Measurements from ENCODE around the gene MRPL3. TPM values are rescaled to one million over a fixed set of nuclear protein-coding genes. Genes with fewer than 3 reads are reported as not detected.
"Not testable (repeated sequence)": the region's sequence is repeated elsewhere in the genome, so short reads cannot be mapped to it uniquely, and the experiment has no call there.

The MRPL3 gene
- total RNA-seq, 1 donor from 2014 or later = 157 TPM

DNA sequence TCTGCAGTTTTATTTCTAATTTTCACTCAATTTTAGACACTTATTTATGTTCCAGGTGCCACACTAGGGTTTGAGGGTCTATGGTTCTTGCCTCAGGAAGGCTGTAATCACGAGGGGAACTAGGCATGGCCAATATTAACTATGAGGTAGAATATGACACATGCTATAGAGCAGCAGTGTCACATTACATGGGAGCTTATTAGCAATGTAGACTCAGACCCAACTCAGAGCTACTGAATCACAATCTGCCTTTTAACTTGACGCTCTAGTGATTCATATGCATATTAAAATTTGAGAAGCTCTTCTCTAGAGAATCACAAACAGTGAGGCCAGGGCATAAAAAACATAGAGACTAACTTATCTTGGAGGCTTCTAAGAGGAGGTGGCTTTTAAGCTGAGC, 32.8 kb upstream of the MRPL3 start:
- Mint-ChIP-seq H3K27ac (no peak overlapping the region), H3K4me3 (ENCODE audit: low read depth) (no peak overlapping the region), H3K9me3 (no peaks in the 10 kb centered on the region), H3K36me3 (ENCODE audit: low read depth) (no peaks in the 10 kb centered on the region), H3K27me3 (ENCODE audit: low read depth) (peaks cover 52% of the 10 kb centered on the region), H3K4me1 (ENCODE audit: low read depth) (no peaks in the 10 kb centered on the region)
- intact Hi-C loops (cut with micrococcal nuclease) = no loop called here
- no peak for DNase-seq (ENCODE audit: low spot score)

DNA sequence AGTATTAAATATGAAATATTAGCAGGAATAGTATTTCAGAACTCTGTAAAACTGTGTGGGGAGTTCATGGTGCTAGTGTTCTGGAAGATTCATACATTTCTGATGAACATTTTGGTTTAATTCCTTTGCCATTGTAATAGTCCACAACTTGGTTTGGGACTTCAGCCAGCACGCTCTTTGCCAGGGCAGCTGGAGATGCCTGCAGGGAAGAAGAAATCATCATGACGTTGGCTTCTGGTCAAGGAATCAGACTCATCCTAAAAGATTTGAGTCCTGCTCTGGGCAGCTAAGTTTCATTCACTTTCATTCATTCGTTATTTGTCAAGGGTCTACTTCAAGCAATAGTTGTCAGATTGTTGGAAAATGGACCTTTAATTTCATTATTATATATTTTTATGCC, 32.4 kb upstream of the MRPL3 start:
- DNase-seq (ENCODE audit: low spot score) = no peak
- Mint-ChIP-seq H3K27me3 (ENCODE audit: low read depth) (peaks cover 50% of the 10 kb centered on the region), H3K4me3 (ENCODE audit: low read depth) (no peak overlapping the region), H3K4me1 (ENCODE audit: low read depth) (no peaks in the 10 kb centered on the region), H3K27ac (no peak overlapping the region), H3K9me3 (no peaks in the 10 kb centered on the region), H3K36me3 (ENCODE audit: low read depth) (no peaks in the 10 kb centered on the region)
- intact Hi-C loops (cut with micrococcal nuclease) = no loop called here

DNA sequence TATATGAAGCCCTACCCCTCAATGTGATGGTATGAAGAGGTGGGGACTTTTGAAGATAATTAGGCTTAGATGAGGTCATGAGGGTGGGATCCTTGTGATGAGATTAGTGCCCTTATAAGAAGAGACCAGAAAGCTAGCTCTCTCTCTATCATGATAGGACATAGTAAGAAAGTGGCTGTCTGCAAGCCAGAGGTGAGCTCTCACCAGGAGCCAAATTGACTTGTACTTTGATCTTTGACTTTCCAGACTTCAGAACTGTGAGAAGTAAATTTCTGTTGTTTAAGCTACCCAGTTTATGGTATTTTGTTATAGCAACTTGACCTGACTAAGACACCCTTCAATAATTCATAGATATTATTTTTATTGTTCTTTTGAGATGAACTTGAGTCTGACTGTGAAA, 29.9 kb upstream of the MRPL3 start:
- DNase-seq (ENCODE audit: low spot score) = no peak
- Mint-ChIP-seq H3K4me3 (ENCODE audit: low read depth) (no peak overlapping the region), H3K27ac (no peak overlapping the region), H3K36me3 (ENCODE audit: low read depth) (no peaks in the 10 kb centered on the region), H3K4me1 (ENCODE audit: low read depth) (no peaks in the 10 kb centered on the region), H3K9me3 (no peaks in the 10 kb centered on the region), H3K27me3 (ENCODE audit: low read depth) (peaks cover 55% of the 10 kb centered on the region)
- intact Hi-C loops (cut with micrococcal nuclease) = no loop called here

DNA sequence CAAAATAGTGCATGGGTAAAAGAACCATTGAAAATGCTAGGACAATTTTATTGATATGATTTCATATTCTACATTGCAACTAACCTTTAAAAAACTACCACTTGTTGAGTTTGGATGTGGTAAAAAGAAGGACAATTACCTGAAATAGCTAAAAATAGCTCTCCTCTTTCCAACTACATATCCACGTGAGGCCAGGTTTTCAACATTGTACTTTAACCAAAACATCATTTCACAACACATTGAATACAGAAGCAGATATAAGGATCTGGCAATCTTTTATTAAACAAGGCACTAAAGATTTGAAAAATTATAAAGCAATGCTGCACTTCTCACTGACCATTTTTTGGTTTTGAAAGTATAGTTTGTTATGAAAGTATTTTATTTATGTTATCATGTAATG, 28.1 kb upstream of the MRPL3 start:
- H3K27ac Mint-ChIP-seq = no peak overlapping the region
- no peaks in the 10 kb centered on the region for H3K36me3 Mint-ChIP-seq (ENCODE audit: low read depth)
- DNase-seq (ENCODE audit: low spot score) = no peak
- no peaks in the 10 kb centered on the region for H3K9me3 Mint-ChIP-seq
- no peak overlapping the region for H3K4me3 Mint-ChIP-seq (ENCODE audit: low read depth)
- peaks cover 53% of the 10 kb centered on the region for H3K27me3 Mint-ChIP-seq (ENCODE audit: low read depth)
- intact Hi-C loops (cut with micrococcal nuclease) = no loop called here
- H3K4me1 Mint-ChIP-seq (ENCODE audit: low read depth) = no peaks in the 10 kb centered on the region

DNA sequence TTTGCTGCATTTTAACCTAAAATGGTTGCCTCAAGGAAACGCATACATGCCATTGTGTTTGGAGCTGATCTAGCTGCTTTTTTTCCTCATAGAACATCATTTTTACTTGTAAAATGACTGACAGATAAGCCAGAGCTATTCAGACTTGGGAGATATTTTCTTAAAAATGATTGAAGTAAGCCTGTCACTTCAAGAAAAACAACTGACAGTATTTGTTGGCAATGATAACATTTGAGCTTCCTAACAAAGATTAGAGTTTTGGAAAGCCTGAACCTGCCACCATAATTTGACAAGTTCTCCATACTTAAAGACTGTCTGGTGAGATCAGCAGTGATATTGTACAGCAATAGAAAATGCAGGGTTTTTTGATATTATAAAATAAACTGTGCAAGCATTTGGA, 27.6 kb upstream of the MRPL3 start:
- H3K36me3 Mint-ChIP-seq (ENCODE audit: low read depth) = no peaks in the 10 kb centered on the region
- no peak for DNase-seq (ENCODE audit: low spot score)
- H3K4me1 Mint-ChIP-seq (ENCODE audit: low read depth) = no peaks in the 10 kb centered on the region
- H3K27me3 Mint-ChIP-seq (ENCODE audit: low read depth) = peaks cover 50% of the 10 kb centered on the region
- H3K4me3 Mint-ChIP-seq (ENCODE audit: low read depth) = no peak overlapping the region
- H3K27ac Mint-ChIP-seq = no peak overlapping the region
- intact Hi-C loops (cut with micrococcal nuclease) = no loop called here
- H3K9me3 Mint-ChIP-seq = no peaks in the 10 kb centered on the region

DNA sequence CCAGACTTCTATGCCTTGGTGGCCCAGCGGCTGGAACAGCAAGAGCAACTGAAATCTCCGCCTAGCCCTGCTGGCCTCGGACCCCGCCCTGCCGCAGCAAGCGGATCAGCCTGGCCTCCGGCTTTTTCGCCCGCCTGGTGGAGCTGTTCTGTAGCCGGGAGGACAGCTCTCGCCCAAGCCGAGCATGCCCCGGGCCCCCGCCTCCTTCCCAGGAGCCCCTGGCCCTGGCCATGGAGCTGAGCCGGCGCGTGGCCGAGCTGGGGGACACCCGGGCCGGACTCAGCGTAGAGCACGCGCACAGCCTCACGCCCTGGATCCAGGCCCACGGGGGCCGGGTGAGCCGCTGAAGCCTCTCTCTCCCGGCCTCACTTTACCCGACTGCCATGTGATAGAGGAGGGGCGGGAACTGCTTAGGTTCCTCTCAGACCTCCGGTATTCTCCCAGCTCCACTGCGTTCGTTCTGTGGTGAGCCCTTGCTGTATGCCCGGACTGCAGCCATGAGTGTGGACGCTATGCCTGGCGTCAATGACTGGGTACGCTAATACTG, 24.1 kb upstream of the MRPL3 start:
- intact Hi-C loops (cut with micrococcal nuclease) = no loop called here
- Mint-ChIP-seq H3K4me1 (ENCODE audit: low read depth) (no peaks in the 10 kb centered on the region), H3K4me3 (ENCODE audit: low read depth) (no peak overlapping the region), H3K27me3 (ENCODE audit: low read depth) (peaks cover 51% of the 10 kb centered on the region), H3K9me3 (no peaks in the 10 kb centered on the region), H3K36me3 (ENCODE audit: low read depth) (no peaks in the 10 kb centered on the region), H3K27ac (no peak overlapping the region)
- DNase-seq (ENCODE audit: low spot score) = no peak

DNA sequence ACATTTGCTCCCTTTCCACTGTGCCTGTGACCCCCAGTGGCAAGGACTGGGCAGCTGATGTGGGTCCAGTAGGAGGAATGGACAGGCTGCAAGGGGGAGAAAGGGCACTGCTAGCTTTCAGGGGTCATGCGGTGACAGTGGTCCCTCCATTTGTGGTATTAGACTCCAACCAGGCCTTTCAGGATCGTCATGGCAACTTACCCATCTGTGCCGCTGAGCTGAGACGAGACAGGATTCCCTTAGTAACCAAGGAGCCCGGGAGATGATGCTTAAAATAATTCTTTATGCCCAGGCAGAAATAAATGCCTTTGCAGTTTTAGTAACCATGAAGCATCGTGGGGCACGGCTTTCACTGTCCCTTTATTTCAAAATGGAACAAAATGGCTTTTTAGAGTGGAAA, 15.9 kb upstream of the MRPL3 start:
- no peak overlapping the region for H3K27ac Mint-ChIP-seq
- H3K9me3 Mint-ChIP-seq = no peaks in the 10 kb centered on the region
- H3K4me3 Mint-ChIP-seq (ENCODE audit: low read depth) = no peak overlapping the region
- H3K27me3 Mint-ChIP-seq (ENCODE audit: low read depth) = peaks cover 9% of the 10 kb centered on the region
- intact Hi-C loops (cut with micrococcal nuclease) = no loop called here
- H3K4me1 Mint-ChIP-seq (ENCODE audit: low read depth) = no peaks in the 10 kb centered on the region
- no peaks in the 10 kb centered on the region for H3K36me3 Mint-ChIP-seq (ENCODE audit: low read depth)
- no peak for DNase-seq (ENCODE audit: low spot score)

DNA sequence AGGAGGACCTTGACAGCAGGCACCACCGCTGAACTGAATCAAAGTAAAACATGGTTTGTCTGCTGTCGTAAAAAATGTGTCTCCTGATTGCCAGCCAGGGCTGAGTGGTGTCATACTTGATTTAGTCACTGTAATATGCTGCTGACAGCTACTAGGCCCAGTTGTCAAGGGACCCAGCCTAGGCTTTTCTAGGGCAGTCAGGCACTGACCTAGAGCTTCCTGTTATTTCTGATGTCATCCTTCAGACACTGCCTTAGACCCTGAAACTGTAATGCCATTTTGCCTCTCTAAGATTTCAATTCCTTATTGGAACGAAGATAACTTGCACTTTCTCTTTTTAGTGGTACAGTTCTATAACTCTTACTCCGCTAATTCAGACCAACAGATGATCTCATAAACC, 2.6 kb upstream of the MRPL3 start:
- H3K27me3 Mint-ChIP-seq (ENCODE audit: low read depth) = peaks cover 1% of the 10 kb centered on the region
- peaks cover 24% of the 10 kb centered on the region for H3K4me1 Mint-ChIP-seq (ENCODE audit: low read depth)
- no peak for DNase-seq (ENCODE audit: low spot score)
- no peak overlapping the region for H3K27ac Mint-ChIP-seq
- H3K36me3 Mint-ChIP-seq (ENCODE audit: low read depth) = peaks cover 19% of the 10 kb centered on the region
- intact Hi-C loops (cut with micrococcal nuclease) = no loop called here
- H3K9me3 Mint-ChIP-seq = peaks cover 4% of the 10 kb centered on the region
- H3K4me3 Mint-ChIP-seq (ENCODE audit: low read depth) = no peak overlapping the region

DNA sequence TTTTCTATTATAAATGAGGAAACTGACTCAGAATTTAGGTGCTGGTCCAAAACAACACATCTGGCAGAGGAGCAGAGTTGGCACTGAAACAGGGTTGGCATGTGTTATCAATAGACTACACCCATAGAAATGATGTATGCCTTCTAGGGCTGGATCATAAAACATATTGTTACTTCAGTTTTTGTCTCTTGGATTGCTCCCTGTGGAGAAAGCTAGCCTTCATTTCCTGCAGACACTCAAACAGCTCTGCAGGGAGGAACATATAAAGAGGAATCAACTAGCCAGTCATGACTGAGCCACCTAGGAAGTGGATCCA, 507 bp upstream of the MRPL3 start:
- no peak for DNase-seq (ENCODE audit: low spot score)
- peak overlapping the region; percentile 97 for H3K27ac Mint-ChIP-seq
- peaks cover 31% of the 10 kb centered on the region for H3K4me1 Mint-ChIP-seq (ENCODE audit: low read depth)
- H3K36me3 Mint-ChIP-seq (ENCODE audit: low read depth) = peaks cover 38% of the 10 kb centered on the region
- peaks cover 4% of the 10 kb centered on the region for H3K9me3 Mint-ChIP-seq
- peaks cover 1% of the 10 kb centered on the region for H3K27me3 Mint-ChIP-seq (ENCODE audit: low read depth)
- H3K4me3 Mint-ChIP-seq (ENCODE audit: low read depth) = peak overlapping the region; percentile 99
- intact Hi-C loops (cut with micrococcal nuclease) = loop anchor here (1.0 to 5.0 kb wide), 4 partner anchors 122 to 756 kb away; partner anchors contain the start of genes ASTE1, NEK11, NUDT16 and PIK3R4

DNA sequence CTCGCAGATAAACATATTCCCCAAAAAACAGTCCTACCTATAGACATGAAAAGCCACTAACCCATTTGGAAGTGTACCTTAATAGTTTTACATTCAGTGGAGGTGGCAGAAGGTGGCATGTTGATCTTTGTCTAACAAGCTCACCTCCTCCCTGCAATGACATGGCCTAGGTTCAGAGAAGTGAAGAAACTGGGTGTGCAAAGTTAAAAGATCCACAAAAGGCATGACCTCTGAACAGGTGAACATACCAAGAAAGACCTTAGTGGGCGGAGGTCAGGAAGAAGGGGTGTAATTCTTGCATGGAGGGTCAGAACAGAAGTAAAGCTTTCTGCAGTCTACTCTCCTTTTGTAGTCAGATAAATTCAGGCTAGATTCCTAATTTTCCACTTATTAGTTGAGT, 822 bp downstream of the MRPL3 start:
- peak overlapping the region; percentile 99 for H3K4me3 Mint-ChIP-seq (ENCODE audit: low read depth)
- H3K4me1 Mint-ChIP-seq (ENCODE audit: low read depth) = peaks cover 33% of the 10 kb centered on the region

DNA sequence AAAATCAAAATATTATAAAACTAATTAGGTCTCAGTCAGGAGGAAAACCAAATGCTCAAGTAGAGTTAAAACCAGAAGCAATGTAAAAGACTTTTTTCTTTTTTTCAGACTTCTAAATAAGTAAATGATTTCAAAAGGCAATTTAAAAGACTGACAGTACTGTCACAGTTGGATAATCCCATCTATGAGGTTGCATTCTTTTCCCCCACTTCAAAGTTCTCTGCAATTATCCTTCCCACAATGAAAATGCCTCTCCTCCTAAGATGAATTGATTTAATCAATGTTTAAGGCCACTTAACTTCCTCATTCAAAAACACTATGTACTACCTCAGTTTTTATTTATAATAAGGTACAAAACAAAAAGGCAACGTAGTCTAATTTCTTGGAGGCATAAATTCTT, 8.1 kb downstream of the MRPL3 start:
- DNase-seq (ENCODE audit: low spot score) = no peak
- H3K36me3 Mint-ChIP-seq (ENCODE audit: low read depth) = peaks cover 62% of the 10 kb centered on the region
- H3K4me1 Mint-ChIP-seq (ENCODE audit: low read depth) = peaks cover 23% of the 10 kb centered on the region
- intact Hi-C loops (cut with micrococcal nuclease) = loop anchor here (10.0 kb wide), 1 partner anchor 1050 kb away; no protein-coding TSS in a partner anchor
- H3K4me3 Mint-ChIP-seq (ENCODE audit: low read depth) = no peak overlapping the region
- no peaks in the 10 kb centered on the region for H3K9me3 Mint-ChIP-seq
- no peaks in the 10 kb centered on the region for H3K27me3 Mint-ChIP-seq (ENCODE audit: low read depth)
- H3K27ac Mint-ChIP-seq = no peak overlapping the region

More for the DNA sequence above, 822 bp downstream of the MRPL3 start:
- Mint-ChIP-seq H3K27ac (peak overlapping the region; percentile 97), H3K27me3 (ENCODE audit: low read depth) (no peaks in the 10 kb centered on the region), H3K36me3 (ENCODE audit: low read depth) (peaks cover 50% of the 10 kb centered on the region), H3K9me3 (peaks cover 4% of the 10 kb centered on the region)
- intact Hi-C loops (cut with micrococcal nuclease) = loop anchor here (1.0 to 5.0 kb wide), 4 partner anchors 11 to 755 kb away; partner anchors contain the start of genes NUDT16 and PIK3R4
- DNase-seq (ENCODE audit: low spot score) = no peak

DNA sequence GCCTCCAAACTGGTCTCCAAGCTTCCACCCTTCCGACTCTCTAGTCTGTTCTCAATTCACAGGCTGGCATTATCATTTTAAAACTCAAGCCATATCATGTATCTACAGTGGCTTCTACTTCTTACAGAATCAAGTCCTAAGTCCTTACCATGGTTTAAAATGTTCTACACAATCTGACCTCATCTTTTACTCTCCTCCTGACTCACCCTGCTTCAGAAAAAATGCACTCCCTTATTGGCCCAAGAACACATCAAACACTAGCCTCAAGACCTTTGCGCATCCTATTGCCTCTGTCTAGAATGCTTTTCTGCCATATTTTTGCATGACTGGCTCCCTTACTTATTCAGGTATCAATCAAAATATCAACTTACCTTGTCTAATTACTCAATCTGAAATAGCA, 11.0 kb downstream of the MRPL3 start:
- no peak for DNase-seq (ENCODE audit: low spot score)
- intact Hi-C loops (cut with micrococcal nuclease) = loop anchor here (1.0 to 10.0 kb wide), 2 partner anchors 11 to 1053 kb away; partner anchors contain the start of gene MRPL3
- Mint-ChIP-seq H3K9me3 (peaks cover 3% of the 10 kb centered on the region), H3K4me3 (ENCODE audit: low read depth) (no peak overlapping the region), H3K36me3 (ENCODE audit: low read depth) (peaks cover 48% of the 10 kb centered on the region), H3K27ac (no peak overlapping the region), H3K27me3 (ENCODE audit: low read depth) (no peaks in the 10 kb centered on the region), H3K4me1 (ENCODE audit: low read depth) (peaks cover 23% of the 10 kb centered on the region)

DNA sequence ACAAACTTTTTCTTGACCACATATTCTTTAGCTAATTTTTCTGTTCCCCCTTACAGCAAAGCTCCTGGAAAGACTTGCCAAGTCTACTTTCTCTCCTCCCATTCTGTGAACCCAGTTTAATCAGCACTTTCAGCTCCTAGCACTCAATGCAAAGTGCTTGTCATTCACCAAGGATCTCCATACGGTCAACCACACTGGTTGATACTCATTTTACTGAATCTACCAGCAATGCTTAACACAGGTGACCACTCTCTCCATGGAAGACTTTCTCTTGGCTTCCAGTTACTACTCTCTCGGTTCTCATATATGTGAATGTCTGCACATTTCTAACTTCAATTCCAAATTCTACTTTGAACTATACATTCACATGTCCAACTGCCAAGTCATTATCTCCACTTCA, 11.7 kb downstream of the MRPL3 start:
- no peaks in the 10 kb centered on the region for H3K27me3 Mint-ChIP-seq (ENCODE audit: low read depth)
- DNase-seq (ENCODE audit: low spot score) = no peak
- no peak overlapping the region for H3K27ac Mint-ChIP-seq
- no peak overlapping the region for H3K4me3 Mint-ChIP-seq (ENCODE audit: low read depth)
- H3K9me3 Mint-ChIP-seq = peaks cover 8% of the 10 kb centered on the region
- intact Hi-C loops (cut with micrococcal nuclease) = loop anchor here (1.0 to 10.0 kb wide), 2 partner anchors 11 to 1054 kb away; partner anchors contain the start of gene MRPL3
- H3K4me1 Mint-ChIP-seq (ENCODE audit: low read depth) = peaks cover 25% of the 10 kb centered on the region
- H3K36me3 Mint-ChIP-seq (ENCODE audit: low read depth) = peaks cover 48% of the 10 kb centered on the region

DNA sequence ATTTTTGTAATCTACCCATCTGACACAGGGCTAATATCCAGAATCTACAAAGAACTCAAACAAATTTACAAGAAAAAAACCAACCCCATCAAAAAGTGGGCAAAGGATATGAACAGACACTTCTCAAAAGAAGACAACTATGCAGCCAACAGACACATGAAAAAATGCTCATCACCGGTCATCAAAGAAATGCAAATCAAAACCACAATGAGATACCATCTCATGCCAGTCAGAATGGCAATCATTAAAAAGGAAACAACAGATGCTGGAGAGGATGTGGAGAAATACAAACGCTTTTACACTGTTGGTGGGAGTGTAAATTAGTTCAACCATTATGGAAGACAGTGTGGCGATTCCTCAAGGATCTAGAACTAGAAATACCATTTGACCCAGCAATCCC, 16.2 kb downstream of the MRPL3 start:
- DNase-seq (ENCODE audit: low spot score); intact Hi-C loops (cut with micrococcal nuclease); H3K9me3 Mint-ChIP-seq; H3K27me3 Mint-ChIP-seq (ENCODE audit: low read depth); H3K27ac Mint-ChIP-seq; H3K4me3 Mint-ChIP-seq (ENCODE audit: low read depth): not testable (repeated sequence)
- peaks cover 45% of the 10 kb centered on the region for H3K36me3 Mint-ChIP-seq (ENCODE audit: low read depth)
- peaks cover 22% of the 10 kb centered on the region for H3K4me1 Mint-ChIP-seq (ENCODE audit: low read depth)

Measured in activated T-helper 2 cell treated with anti-CD3 and anti-CD28 coated beads, Interferon-gamma antibody, Interleukin-2, Interleukin-4, amounts not matched to agents 10 μg/mL and 5 μg/mL and 100 μg/mL, durations not matched to agents 14 hours and 24 hours and 36 hours (primary cell).